AG04450 (cell line): ENCODE measurements around the gene AGTR2. TPM values are rescaled to one million over a fixed set of nuclear protein-coding genes. Genes with fewer than 3 reads are reported as not detected.
"Not testable (repeated sequence)": the region's sequence is repeated elsewhere in the genome, so short reads cannot be mapped to it uniquely, and the experiment has no call there.

Source experiments
- CTCF ChIA-PET: fragments of 300-600, 350-600 bp; formaldehyde crosslinking; extraction: SDS; loops from one replicate; lab custom pipeline; 2022; ENCODE audit warnings: antibody characterized with exemption, inconsistent platforms; lab: Charles Lee
- POLR2A ChIA-PET: fragments of 350-600 bp; formaldehyde crosslinking; extraction: SDS; loops from one replicate; lab custom pipeline; 2021; ENCODE audit warnings: antibody characterized with exemption, inconsistent platforms; lab: Yijun Ruan, JAX
- DNase-seq: peaks from one replicate; pipeline ENCODE4 v3.0.0-alpha.2; 2011; ENCODE audit warnings: low read depth, low spot score
- H3K27ac ChIP-seq: one replicate; pipeline ENCODE4 v1.5.1; 2012; ENCODE audit warnings: low read depth, low read length, control low read depth
- H3K27me3 ChIP-seq: one replicate; pipeline ENCODE4 v1.6.0; 2012; ENCODE audit warnings: low read length; ENCODE audit not compliant: control insufficient read depth, insufficient read depth
- H3K4me3 ChIP-seq: 2 replicates; pipeline ENCODE4 v1.5.1; 2011; ENCODE audit warnings: mild to moderate bottlenecking, low read depth, low read length, control low read depth
- H3K9me3 ChIP-seq: 2 replicates; pipeline ENCODE4 v1.5.1; 2012; ENCODE audit warnings: low read length; ENCODE audit not compliant: control insufficient read depth, insufficient read depth
- polyA plus RNA-seq: library from polyadenylated mRNA; depleted of rRNA; stranded (reverse); fragments of >200 nt; gene quantifications from 2 replicates; pipeline ENCODE4 v1.2.3, GENCODE V29; 2011
- TF ChIP-seq, protein P1 (sequence below): IDR thresholded peaks from 2 replicates; pipeline ENCODE4 v1.5.1; 2011; ENCODE audit warnings: low read depth, low read length, control low read depth, inconsistent platforms

AGTR2 gene
- polyA plus RNA-seq, 1 experiment = not detected

DNA sequence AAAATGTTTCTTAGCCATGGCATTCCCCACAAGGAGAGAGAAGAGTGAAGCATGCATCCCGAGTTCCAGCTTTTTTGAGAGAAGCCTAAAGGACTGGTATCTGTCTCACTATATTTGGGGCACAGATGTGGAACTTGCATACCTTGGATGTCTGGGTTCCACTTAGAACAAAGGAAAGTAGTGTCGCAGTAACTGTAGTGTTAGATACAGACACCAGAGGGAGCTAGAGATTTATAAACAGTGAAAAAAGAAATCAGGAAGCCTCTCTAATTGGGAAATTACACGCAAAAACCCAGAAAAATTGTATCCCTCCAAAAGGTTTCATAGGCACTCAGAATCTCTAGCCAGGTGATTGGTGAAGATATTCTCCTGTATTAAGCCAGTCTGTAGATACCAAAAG lies 34.4 kb downstream of the AGTR2 start:
- DNase-seq = no peak
- TF ChIP-seq, protein P1, sequence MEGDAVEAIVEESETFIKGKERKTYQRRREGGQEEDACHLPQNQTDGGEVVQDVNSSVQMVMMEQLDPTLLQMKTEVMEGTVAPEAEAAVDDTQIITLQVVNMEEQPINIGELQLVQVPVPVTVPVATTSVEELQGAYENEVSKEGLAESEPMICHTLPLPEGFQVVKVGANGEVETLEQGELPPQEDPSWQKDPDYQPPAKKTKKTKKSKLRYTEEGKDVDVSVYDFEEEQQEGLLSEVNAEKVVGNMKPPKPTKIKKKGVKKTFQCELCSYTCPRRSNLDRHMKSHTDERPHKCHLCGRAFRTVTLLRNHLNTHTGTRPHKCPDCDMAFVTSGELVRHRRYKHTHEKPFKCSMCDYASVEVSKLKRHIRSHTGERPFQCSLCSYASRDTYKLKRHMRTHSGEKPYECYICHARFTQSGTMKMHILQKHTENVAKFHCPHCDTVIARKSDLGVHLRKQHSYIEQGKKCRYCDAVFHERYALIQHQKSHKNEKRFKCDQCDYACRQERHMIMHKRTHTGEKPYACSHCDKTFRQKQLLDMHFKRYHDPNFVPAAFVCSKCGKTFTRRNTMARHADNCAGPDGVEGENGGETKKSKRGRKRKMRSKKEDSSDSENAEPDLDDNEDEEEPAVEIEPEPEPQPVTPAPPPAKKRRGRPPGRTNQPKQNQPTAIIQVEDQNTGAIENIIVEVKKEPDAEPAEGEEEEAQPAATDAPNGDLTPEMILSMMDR = peak; percentile 39
- no peaks in the 10 kb centered on the region for H3K9me3 ChIP-seq
- no peaks in the 10 kb centered on the region for H3K27me3 ChIP-seq
- ChIA-PET POLR2A (no interaction called here), CTCF (interaction anchor here (0.6 kb wide), 1 partner anchor 1925 kb away, joined by 3 read pairs; no protein-coding TSS in a partner anchor)
- H3K4me3 ChIP-seq = no peak overlapping the region
- no peak overlapping the region for H3K27ac ChIP-seq

DNA sequence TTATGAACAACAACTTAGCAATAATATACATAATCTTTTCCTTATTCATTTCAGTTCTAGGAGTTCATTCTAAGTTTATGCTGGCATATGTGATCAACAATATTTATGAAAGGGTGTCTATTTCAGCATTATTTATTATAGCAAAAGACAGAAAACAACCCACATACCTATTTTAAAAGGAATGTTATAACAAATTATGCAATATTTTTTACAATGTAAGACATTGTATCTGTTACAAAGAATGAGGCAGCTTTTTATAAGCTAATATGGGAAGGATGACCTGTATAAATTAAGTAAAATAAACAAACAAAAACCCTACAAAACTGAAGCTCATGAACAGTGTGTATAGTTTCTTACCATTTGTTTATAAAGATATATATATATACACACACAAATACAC lies 42.7 kb downstream of the AGTR2 start:
- POLR2A ChIA-PET = no interaction called here
- Histone ChIP-seq H3K27me3 (no peaks in the 10 kb centered on the region), H3K27ac (no peak overlapping the region), H3K9me3 (no peaks in the 10 kb centered on the region), H3K4me3 (no peak overlapping the region)
- TF ChIP-seq, protein P1 = no peak
- DNase-seq = no peak
- CTCF ChIA-PET = no interaction called here

DNA sequence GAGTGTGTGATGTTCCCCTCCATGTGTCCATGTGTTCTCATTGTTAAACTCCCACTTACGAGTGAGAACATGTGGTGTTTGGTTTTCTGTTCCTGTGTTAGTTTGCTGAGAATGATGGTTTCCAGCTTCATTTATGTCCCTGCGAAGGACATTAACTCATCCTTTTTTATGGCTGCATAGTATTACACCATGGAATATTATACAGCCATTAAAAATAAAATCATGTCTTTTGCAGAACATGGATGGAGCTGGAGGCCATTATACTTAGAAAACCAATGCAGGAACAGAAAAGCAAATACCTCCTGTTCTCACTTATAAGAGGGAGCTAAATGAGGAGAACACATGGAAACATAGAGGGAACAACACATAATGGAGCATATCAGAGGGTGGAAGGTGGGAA lies 46.5 kb downstream of the AGTR2 start:
- DNase-seq, H3K27ac ChIP-seq, H3K27me3 ChIP-seq, CTCF ChIA-PET, H3K4me3 ChIP-seq, POLR2A ChIA-PET, H3K9me3 ChIP-seq: not testable (repeated sequence)
